K562 (cell line): ENCODE measurements around the gene JAM2. TPM values are rescaled to one million over a fixed set of nuclear protein-coding genes. Genes with fewer than 3 reads are reported as not detected.

Experiments used
- ARID1B ChIP-seq: fragments of 450-650 bp; IDR thresholded peaks from 2 replicates; pipeline ENCODE4 v1.6.1; 2016; ENCODE audit warnings: antibody characterized with exemption, mild to moderate bottlenecking, inconsistent platforms
- ATF1 ChIP-seq, 2 experiments: fragments of 450-650 bp in 1 of 2; IDR thresholded peaks; 2 replicates each; pipeline ENCODE4 v1.6.1; 2016; ENCODE audit warnings: missing compliant biosample characterization in 1 of 2, missing genetic modification characterization in 1 of 2
- E2F3 ChIP-seq: fragments of 250-450 bp; sonication (Bioruptor Pico); IDR thresholded peaks from 2 replicates; pipeline ENCODE4 v1.4.0; 2020; ENCODE audit warnings: mild to moderate bottlenecking
- EGR1 ChIP-seq: fragments of 450-650 bp; conservative IDR thresholded peaks from 2 replicates; pipeline ENCODE4 v1.6.1; 2017; ENCODE audit warnings: mild to moderate bottlenecking
- FOXP1 ChIP-seq: sonication (generic); formaldehyde crosslinking; IDR thresholded peaks from 2 replicates; pipeline ENCODE4 v1.8.0; 2022; ENCODE audit warnings: mild to moderate bottlenecking, missing genetic modification reagents
- GTF2E2 ChIP-seq: fragments of 200-800 bp; sonication (Bioruptor generic); IDR thresholded peaks from 2 replicates; pipeline ENCODE4 v1.6.1; 2016; ENCODE audit warnings: missing genetic modification characterization, missing compliant biosample characterization
- GTF2F1 ChIP-seq: IDR thresholded peaks from 2 replicates; pipeline ENCODE4 v1.6.1; 2011; ENCODE audit warnings: low read depth, low read length, improper control_type of control experiment
- IRF1 ChIP-seq: sonication (generic); formaldehyde crosslinking; IDR thresholded peaks from 2 replicates; pipeline ENCODE4 v1.8.0; 2022; ENCODE audit warnings: missing genetic modification reagents, mild to moderate bottlenecking, borderline replicate concordance
- L3MBTL2 ChIP-seq: fragments of 450-650 bp; IDR thresholded peaks from 2 replicates; pipeline ENCODE4 v1.6.1; 2016; ENCODE audit warnings: mild to moderate bottlenecking, moderate library complexity
- LARP7 ChIP-seq: fragments of 450-650 bp; IDR thresholded peaks from 2 replicates; pipeline ENCODE4 v1.6.1; 2016
- MAX ChIP-seq: sonication (generic); formaldehyde crosslinking; IDR thresholded peaks from 2 replicates; pipeline ENCODE4 v1.9.0; 2022; ENCODE audit warnings: mild to moderate bottlenecking, missing genetic modification reagents
- MECOM ChIP-seq: fragments of 250-450 bp; sonication (Bioruptor Pico); IDR thresholded peaks from 2 replicates; pipeline ENCODE4 v1.8.0; 2022; ENCODE audit warnings: inconsistent platforms
- MYBL2 ChIP-seq, 2 experiments: fragments of 450-650 bp in 1 of 2; sonication (generic) in 1 of 2; formaldehyde crosslinking in 1 of 2; IDR thresholded peaks; 2 replicates each; pipeline versions ENCODE4 v1.6.1 to v1.8.1; 2017 to 2022; ENCODE audit warnings: borderline replicate concordance in 1 of 2, inconsistent platforms in 1 of 2, low read depth in 1 of 2, mild to moderate bottlenecking in 1 of 2, missing genetic modification reagents in 1 of 2, moderate library complexity in 1 of 2
- NEUROD1 ChIP-seq: fragments of 150-350 bp; IDR thresholded peaks from 2 replicates; pipeline ENCODE4 v1.6.1; 2014; ENCODE audit warnings: borderline replicate concordance, low read length, low read depth; ENCODE audit not compliant: partially characterized antibody
- RCOR1 ChIP-seq, 2 experiments: IDR thresholded peaks; 2 replicates each; pipeline ENCODE4 v1.6.1; 2012; ENCODE audit warnings: low read depth in 2 of 2, low read length in 2 of 2, borderline replicate concordance in 1 of 2, improper control_type of control experiment in 1 of 2
- RNF2 ChIP-seq: sonication (generic); IDR thresholded peaks from 2 replicates; pipeline ENCODE4 v1.6.1; 2016
- SRSF7 ChIP-seq: fragments of 200-400 bp; formaldehyde crosslinking; optimal IDR thresholded peaks from 2 replicates; pipeline ENCODE3; 2017; ENCODE audit warnings: mild to moderate bottlenecking, low read depth, low read length
- SUPT5H ChIP-seq: fragments of 450-650 bp; IDR thresholded peaks from 2 replicates; pipeline ENCODE4 v1.6.1; 2016
- USF1 ChIP-seq: sonication (generic); formaldehyde crosslinking; IDR thresholded peaks from 2 replicates; pipeline ENCODE4 v1.9.0; 2022; ENCODE audit warnings: mild to moderate bottlenecking, missing genetic modification reagents
- ZFP1 ChIP-seq: fragments of 450-650 bp; formaldehyde crosslinking; IDR thresholded peaks from 2 replicates; pipeline ENCODE4 v1.4.0; 2020; ENCODE audit warnings: mild to moderate bottlenecking, mixed read lengths
- ZKSCAN1 ChIP-seq: fragments of 150-350 bp; IDR thresholded peaks from 2 replicates; pipeline ENCODE4 v1.6.1; 2016; ENCODE audit warnings: low read depth, low read length
- ZNF197 ChIP-seq: fragments of 200-800 bp; sonication (Bioruptor generic); IDR thresholded peaks from 2 replicates; pipeline ENCODE4 v1.6.1; 2016; ENCODE audit warnings: low read depth, missing genetic modification characterization, missing compliant biosample characterization
- ZNF232 ChIP-seq: sonication (generic); formaldehyde crosslinking; IDR thresholded peaks from 2 replicates; pipeline ENCODE4 v1.8.0; 2022; ENCODE audit warnings: mild to moderate bottlenecking, missing genetic modification reagents
- ZNF282 ChIP-seq: sonication (generic); formaldehyde crosslinking; IDR thresholded peaks from 2 replicates; pipeline ENCODE4 v1.8.1; 2023; ENCODE audit warnings: missing genetic modification reagents
- ZNF41 ChIP-seq: fragments of 250-450 bp; sonication (Bioruptor Pico); conservative IDR thresholded peaks from 2 replicates; pipeline ENCODE4 v1.4.0; 2020; ENCODE audit warnings: mild to moderate bottlenecking
- ZNF507 ChIP-seq: conservative IDR thresholded peaks from 2 replicates; pipeline ENCODE4 v1.6.1; 2017; ENCODE audit warnings: missing genetic modification characterization, missing compliant biosample characterization
- ZNF668 ChIP-seq: fragments of 250-450 bp; sonication (Bioruptor Pico); IDR thresholded peaks from 2 replicates; pipeline ENCODE4 v1.8.0; 2022; ENCODE audit warnings: mild to moderate bottlenecking, inconsistent platforms
- polyA plus RNA-seq, 8 experiments: library from polyadenylated mRNA; depleted of rRNA in 4 of 8; stranded (reverse) in 5 of 8; unstranded in 3 of 8; fragments of >200 nt; fragmentation: Nextera tagmentation in 2 of 8; fragmentation: Illumina TruSeq in 1 of 8; extraction: Ambion mirVana in 2 of 8; extraction: Trizol in 1 of 8; gene quantifications; 2 replicates each; pipeline versions ENCODE4 v1.2.1 to v1.2.3, GENCODE V29; 2011 to 2014; ENCODE audit warnings: inconsistent platforms in 1 of 8, missing spikeins in 1 of 8
- total RNA-seq, 7 experiments: library from RNA; depleted of rRNA in 6 of 7; stranded (reverse); fragments of >200 nt in 6 of 7; fragmentation: Illumina TruSeq in 2 of 7; extraction: Trizol in 2 of 7; gene quantifications; 2 replicates each; pipeline versions ENCODE4 v1.2.1 to v1.2.3, GENCODE V29; 2011 to 2021; ENCODE audit warnings: low replicate concordance in 1 of 7
- TF ChIP-seq, protein P1 (sequence below): fragments of 450-650 bp; IDR thresholded peaks from one replicate; pipeline ENCODE4 v1.6.1; 2018; ENCODE audit warnings: mild to moderate bottlenecking, moderate library complexity; ENCODE audit not compliant: partially characterized antibody

The JAM2 gene
- total and polyA plus RNA-seq, 9 of the 15 experiments (the other 6 are each of a cell fraction or from before 2014, with no cell fraction given) = 0.03 to 0.08 (median 0.07) TPM; not detected in 6

DNA sequence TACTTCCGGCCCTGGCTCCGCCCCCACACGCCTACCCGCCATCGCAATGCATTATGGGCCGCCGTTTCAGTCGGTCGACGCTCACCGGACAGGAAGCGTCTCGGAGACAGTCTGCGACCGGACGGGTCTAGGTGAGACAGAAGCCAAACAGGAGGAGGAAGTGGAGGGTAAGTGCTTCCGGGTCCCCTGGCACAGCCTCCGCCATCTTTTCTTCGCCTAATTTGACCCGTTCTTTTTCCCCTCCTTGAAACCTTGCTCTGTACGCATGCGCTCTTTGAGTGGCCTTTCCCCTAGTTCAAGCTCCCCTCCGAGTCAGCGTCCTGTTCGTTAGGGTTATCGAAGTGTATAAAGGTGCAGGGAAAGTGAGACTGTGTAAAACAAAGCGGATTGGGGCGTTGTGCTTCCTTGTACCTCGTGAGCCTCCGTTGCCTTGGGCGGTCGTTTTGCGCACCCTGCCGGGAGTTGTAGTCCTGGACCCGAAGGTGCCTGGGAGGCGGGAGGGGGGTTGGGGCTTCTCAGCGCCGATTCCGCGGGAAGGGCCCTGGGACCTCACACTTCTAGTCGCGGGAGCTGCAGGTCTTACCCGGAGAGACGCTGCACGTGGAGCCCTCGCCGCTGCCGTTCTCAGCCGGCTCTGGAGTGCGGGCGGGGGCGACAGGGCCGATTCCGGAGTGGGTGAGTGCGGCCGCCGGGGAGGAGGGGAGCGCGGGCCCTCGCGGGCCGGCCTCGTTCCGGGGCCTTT, 96.0 kb downstream of the JAM2 start, which contains the start of the genes ATP5PF and GABPA (continued):
- TF ChIP-seq USF1 (CRISPR knock-in tag) (no peak), ZKSCAN1 (0 out of 2 replicates have a peak, but pooled peaks have one; percentile 37), ZNF41 (CRISPR knock-in tag) (no peak), RCOR1 (IDR thresholded peaks at IDR 0.05; ENCODE audit: borderline replicate concordance in 1 of 2, low read depth in 2 of 2, low read length in 2 of 2) (peak in 1 of 2 experiments; percentile 44; a peak in 1 of 4 replicates), L3MBTL2 (peak; percentile 81), RNF2 (0 out of 2 replicates have a peak, but pooled peaks have one; percentile 31), ZNF197 (CRISPR knock-in tag) (peak; percentile 84; the same call in 1 of the 2 replicates), ZNF668 (no peak), MAX (CRISPR knock-in tag) (peak; percentile 20), ATF1 (CRISPR knock-in tag; IDR thresholded peaks at IDR 0.05) (peak; percentile 40; the same call in 1 of the 2 replicates), ATF1 (tag; IDR thresholded peaks at IDR 0.05) (peak; percentile 89), ZFP1 (CRISPR knock-in tag) (no peak), E2F3 (CRISPR knock-in tag) (peak; percentile 84), SUPT5H (peak; percentile 69), ZNF507 (tag) (no peak), SRSF7 (no peak), IRF1 (no peak), MECOM (CRISPR knock-in tag) (no peak), ZNF282 (CRISPR knock-in tag) (no peak), GTF2E2 (tag) (no peak; the same call in 1 of the 2 replicates), ARID1B (peak; percentile 29; the same call in 1 of the 2 replicates), MYBL2 (IDR thresholded peaks at IDR 0.05; ENCODE audit: low read depth) (no peak), MYBL2 (CRISPR knock-in tag; IDR thresholded peaks at IDR 0.05; ENCODE audit: borderline replicate concordance) (no peak), ZNF232 (no peak), LARP7 (no peak), EGR1 (peak; percentile 99), GTF2F1 (peak; percentile 77), NEUROD1 (peak; percentile 51), FOXP1 (CRISPR knock-in tag) (no peak)
- TF ChIP-seq, protein P1, sequence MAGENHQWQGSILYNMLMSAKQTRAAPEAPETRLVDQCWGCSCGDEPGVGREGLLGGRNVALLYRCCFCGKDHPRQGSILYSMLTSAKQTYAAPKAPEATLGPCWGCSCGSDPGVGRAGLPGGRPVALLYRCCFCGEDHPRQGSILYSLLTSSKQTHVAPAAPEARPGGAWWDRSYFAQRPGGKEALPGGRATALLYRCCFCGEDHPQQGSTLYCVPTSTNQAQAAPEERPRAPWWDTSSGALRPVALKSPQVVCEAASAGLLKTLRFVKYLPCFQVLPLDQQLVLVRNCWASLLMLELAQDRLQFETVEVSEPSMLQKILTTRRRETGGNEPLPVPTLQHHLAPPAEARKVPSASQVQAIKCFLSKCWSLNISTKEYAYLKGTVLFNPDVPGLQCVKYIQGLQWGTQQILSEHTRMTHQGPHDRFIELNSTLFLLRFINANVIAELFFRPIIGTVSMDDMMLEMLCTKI = no peak
